WTC11 (cell line): ENCODE measurements around the gene SNAP25. TPM values are rescaled to one million over a fixed set of nuclear protein-coding genes. Genes with fewer than 3 reads are reported as not detected.

Experiments used
- ATAC-seq: fragments of 200-7000 bp; cut with Tn5 transposase; 2 replicates; pipeline ENCODE4 v1.10.0; 2021; ENCODE audit warnings: mild to moderate bottlenecking, moderate library complexity
- CTCF ChIA-PET: fragments of 300-600 bp; sonication (Branson Sonifier 250); formaldehyde crosslinking; loops from one replicate; lab custom pipeline; 2021; ENCODE audit warnings: antibody characterized with exemption; lab: Charles Lee
- POLR2A ChIA-PET: fragments of 350-600 bp; sonication (Branson Sonifier 250); formaldehyde crosslinking; loops from one replicate; lab custom pipeline; 2021; ENCODE audit warnings: antibody characterized with exemption; lab: Charles Lee
- DNase-seq: peaks from one replicate; pipeline ENCODE4 v3.0.0; 2021; ENCODE audit warnings: low spot score
- H3K27ac Mint-ChIP-seq: 2 replicates; pipeline ENCODE4 v1.8.0; 2021; ENCODE audit warnings: mixed read lengths
- H3K27me3 Mint-ChIP-seq: 2 replicates; pipeline ENCODE4 v1.8.0; 2021; ENCODE audit warnings: low read depth, mild to moderate bottlenecking, moderate library complexity, mixed read lengths
- H3K36me3 Mint-ChIP-seq: 2 replicates; pipeline ENCODE4 v1.8.0; 2021; ENCODE audit warnings: mixed read lengths
- H3K4me1 Mint-ChIP-seq: 2 replicates; pipeline ENCODE4 v1.8.0; 2022; ENCODE audit warnings: mixed read lengths
- H3K4me3 Mint-ChIP-seq: 2 replicates; pipeline ENCODE4 v1.8.0; 2021; ENCODE audit warnings: mild to moderate bottlenecking, moderate library complexity, mixed read lengths
- H3K9me3 Mint-ChIP-seq: 2 replicates; pipeline ENCODE4 v1.8.0; 2021; ENCODE audit warnings: mixed read lengths
- AFF4 ChIP-seq: sonication (generic); formaldehyde crosslinking; IDR thresholded peaks from 2 replicates; pipeline ENCODE4 v1.8.1; 2023; ENCODE audit warnings: mild to moderate bottlenecking, missing genetic modification reagents, borderline replicate concordance
- ATF1 ChIP-seq: sonication (generic); formaldehyde crosslinking; IDR thresholded peaks from 2 replicates; pipeline ENCODE4 v1.8.1; 2023; ENCODE audit warnings: mild to moderate bottlenecking, moderate library complexity, missing genetic modification reagents
- CREB1 ChIP-seq: sonication (generic); formaldehyde crosslinking; IDR thresholded peaks from 2 replicates; pipeline ENCODE4 v1.8.0; 2023; ENCODE audit warnings: mild to moderate bottlenecking, missing genetic modification reagents
- IRF2 ChIP-seq: sonication (generic); formaldehyde crosslinking; IDR thresholded peaks from 2 replicates; pipeline ENCODE4 v1.8.0; 2022; ENCODE audit warnings: low read depth, missing genetic modification reagents, borderline replicate concordance
- MYBL2 ChIP-seq: sonication (generic); formaldehyde crosslinking; IDR thresholded peaks from 2 replicates; pipeline ENCODE4 v1.8.1; 2023; ENCODE audit warnings: mild to moderate bottlenecking, moderate library complexity, missing genetic modification reagents
- PRRX2 ChIP-seq: fragments of 250-450 bp; sonication (Bioruptor Pico); IDR thresholded peaks from 2 replicates; pipeline ENCODE4 v1.8.0; 2021; ENCODE audit warnings: mild to moderate bottlenecking
- RELA ChIP-seq: sonication (generic); formaldehyde crosslinking; IDR thresholded peaks from 2 replicates; pipeline ENCODE4 v1.8.1; 2022; ENCODE audit warnings: missing genetic modification reagents, mild to moderate bottlenecking, borderline replicate concordance
- TEAD1 ChIP-seq: sonication (generic); formaldehyde crosslinking; IDR thresholded peaks from 2 replicates; pipeline ENCODE4 v1.8.0; 2022; ENCODE audit warnings: mild to moderate bottlenecking, missing genetic modification reagents
- ZBTB21 ChIP-seq: sonication (generic); formaldehyde crosslinking; IDR thresholded peaks from 2 replicates; pipeline ENCODE4 v1.8.1; 2023; ENCODE audit warnings: mild to moderate bottlenecking, missing genetic modification reagents, borderline replicate concordance
- ZNF121 ChIP-seq: sonication (generic); formaldehyde crosslinking; IDR thresholded peaks from 2 replicates; pipeline ENCODE4 v1.8.0; 2023; ENCODE audit warnings: missing genetic modification reagents
- ZNF396 ChIP-seq: fragments of 250-450 bp; sonication (Bioruptor Pico); IDR thresholded peaks from 2 replicates; pipeline ENCODE4 v1.8.0; 2021; ENCODE audit warnings: mild to moderate bottlenecking, moderate library complexity, borderline replicate concordance
- ZNF416 ChIP-seq: fragments of 250-450 bp; sonication (Bioruptor Pico); IDR thresholded peaks from 2 replicates; pipeline ENCODE4 v1.9.0; 2021; ENCODE audit warnings: mild to moderate bottlenecking, inconsistent platforms
- ZNF423 ChIP-seq: fragments of 250-450 bp; sonication (Bioruptor Pico); IDR thresholded peaks from 2 replicates; pipeline ENCODE4 v2.1.2; 2022; ENCODE audit warnings: mild to moderate bottlenecking, moderate library complexity
- ZNF532 ChIP-seq: fragments of 250-450 bp; sonication (Bioruptor Pico); IDR thresholded peaks from 2 replicates; pipeline ENCODE4 v1.9.0; 2021; ENCODE audit warnings: mild to moderate bottlenecking, borderline replicate concordance
- ZNF671 ChIP-seq: fragments of 250-450 bp; sonication (Bioruptor Pico); IDR thresholded peaks from 2 replicates; pipeline ENCODE4 v1.8.0; 2021; ENCODE audit warnings: mild to moderate bottlenecking
- ZSCAN18 ChIP-seq: fragments of 250-450 bp; sonication (Bioruptor Pico); IDR thresholded peaks from 2 replicates; pipeline ENCODE4 v2.1.2; 2022; ENCODE audit warnings: mild to moderate bottlenecking, moderate library complexity
- total RNA-seq: library from RNA; stranded (reverse); gene quantifications from 3 replicates; pipeline ENCODE4 v1.2.3, GENCODE V29; 2021
- TF ChIP-seq, protein P1 (sequence below): fragments of 250-450 bp; sonication (Bioruptor Pico); IDR thresholded peaks from 2 replicates; pipeline ENCODE4 v1.8.0; 2021; ENCODE audit warnings: mild to moderate bottlenecking
- TF ChIP-seq, protein P2 (sequence below): sonication (generic); formaldehyde crosslinking; IDR thresholded peaks from 2 replicates; pipeline ENCODE4 v1.8.0; 2022; ENCODE audit warnings: mild to moderate bottlenecking, missing genetic modification reagents
- TF ChIP-seq, protein P3 (sequence below): sonication (generic); formaldehyde crosslinking; IDR thresholded peaks from 2 replicates; pipeline ENCODE4 v1.8.1; 2022; ENCODE audit warnings: mild to moderate bottlenecking, missing genetic modification reagents, moderate library complexity, borderline replicate concordance
- TF ChIP-seq, protein P4 (sequence below): sonication (generic); formaldehyde crosslinking; IDR thresholded peaks from 2 replicates; pipeline ENCODE4 v1.8.0; 2022; ENCODE audit warnings: missing genetic modification reagents

Gene SNAP25
- total RNA-seq, 1 experiment from 2014 or later = 0.72 TPM

DNA sequence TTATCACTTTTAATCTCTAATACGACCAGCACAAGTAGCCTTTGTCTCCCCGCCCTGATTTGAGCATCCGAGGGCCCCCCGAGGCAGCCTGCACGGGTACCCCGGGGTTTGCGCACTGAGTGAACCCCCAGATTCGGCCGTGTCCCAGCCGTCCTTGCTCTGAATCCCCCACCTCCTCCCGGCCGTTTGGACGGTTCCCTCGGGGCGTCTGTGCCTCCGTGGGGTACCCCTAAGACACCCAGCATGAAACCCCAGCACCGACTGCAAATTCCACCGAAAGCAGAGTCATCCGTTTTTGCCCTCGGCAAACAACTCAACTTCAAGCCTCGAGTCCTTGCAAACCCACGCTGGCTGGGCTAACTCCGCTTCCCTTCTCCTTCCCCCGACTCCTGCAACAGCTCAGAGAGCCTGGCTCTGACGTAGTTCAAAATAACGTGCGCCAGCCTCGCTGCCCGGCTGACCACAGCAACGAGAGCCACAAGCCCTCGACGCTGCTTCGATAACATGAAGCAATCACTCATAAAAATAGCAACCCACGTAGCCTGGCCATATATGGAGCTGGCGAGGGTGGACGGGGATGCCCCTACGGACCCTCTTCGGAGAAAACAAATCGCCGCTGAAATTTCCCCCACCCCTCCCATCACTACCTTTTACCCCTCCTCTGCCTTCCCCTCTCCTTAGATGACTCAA is 764 bp upstream of the SNAP25 start (continued):
- TF ChIP-seq, protein P1, sequence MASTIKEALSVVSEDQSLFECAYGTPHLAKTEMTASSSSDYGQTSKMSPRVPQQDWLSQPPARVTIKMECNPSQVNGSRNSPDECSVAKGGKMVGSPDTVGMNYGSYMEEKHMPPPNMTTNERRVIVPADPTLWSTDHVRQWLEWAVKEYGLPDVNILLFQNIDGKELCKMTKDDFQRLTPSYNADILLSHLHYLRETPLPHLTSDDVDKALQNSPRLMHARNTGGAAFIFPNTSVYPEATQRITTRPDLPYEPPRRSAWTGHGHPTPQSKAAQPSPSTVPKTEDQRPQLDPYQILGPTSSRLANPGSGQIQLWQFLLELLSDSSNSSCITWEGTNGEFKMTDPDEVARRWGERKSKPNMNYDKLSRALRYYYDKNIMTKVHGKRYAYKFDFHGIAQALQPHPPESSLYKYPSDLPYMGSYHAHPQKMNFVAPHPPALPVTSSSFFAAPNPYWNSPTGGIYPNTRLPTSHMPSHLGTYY (CRISPR knock-in tag) = no peak
- TF ChIP-seq ATF1 (CRISPR knock-in tag) (no peak), RELA (CRISPR knock-in tag) (no peak), ZNF396 (CRISPR knock-in tag) (no peak), IRF2 (CRISPR knock-in tag) (no peak), ZBTB21 (CRISPR knock-in tag) (peak; percentile 86), PRRX2 (CRISPR knock-in tag) (no peak), ZNF671 (no peak), ZSCAN18 (no peak), MYBL2 (CRISPR knock-in tag) (peak; percentile 96), ZNF416 (CRISPR knock-in tag) (no peak), ZNF121 (no peak)
- TF ChIP-seq, protein P2, sequence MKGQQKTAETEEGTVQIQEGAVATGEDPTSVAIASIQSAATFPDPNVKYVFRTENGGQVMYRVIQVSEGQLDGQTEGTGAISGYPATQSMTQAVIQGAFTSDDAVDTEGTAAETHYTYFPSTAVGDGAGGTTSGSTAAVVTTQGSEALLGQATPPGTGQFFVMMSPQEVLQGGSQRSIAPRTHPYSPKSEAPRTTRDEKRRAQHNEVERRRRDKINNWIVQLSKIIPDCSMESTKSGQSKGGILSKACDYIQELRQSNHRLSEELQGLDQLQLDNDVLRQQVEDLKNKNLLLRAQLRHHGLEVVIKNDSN (CRISPR knock-in tag) = peak; percentile 73; the same call in 1 of the 2 replicates
- TF ChIP-seq, protein P3, sequence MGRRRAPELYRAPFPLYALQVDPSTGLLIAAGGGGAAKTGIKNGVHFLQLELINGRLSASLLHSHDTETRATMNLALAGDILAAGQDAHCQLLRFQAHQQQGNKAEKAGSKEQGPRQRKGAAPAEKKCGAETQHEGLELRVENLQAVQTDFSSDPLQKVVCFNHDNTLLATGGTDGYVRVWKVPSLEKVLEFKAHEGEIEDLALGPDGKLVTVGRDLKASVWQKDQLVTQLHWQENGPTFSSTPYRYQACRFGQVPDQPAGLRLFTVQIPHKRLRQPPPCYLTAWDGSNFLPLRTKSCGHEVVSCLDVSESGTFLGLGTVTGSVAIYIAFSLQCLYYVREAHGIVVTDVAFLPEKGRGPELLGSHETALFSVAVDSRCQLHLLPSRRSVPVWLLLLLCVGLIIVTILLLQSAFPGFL (CRISPR knock-in tag) = no peak

DNA sequence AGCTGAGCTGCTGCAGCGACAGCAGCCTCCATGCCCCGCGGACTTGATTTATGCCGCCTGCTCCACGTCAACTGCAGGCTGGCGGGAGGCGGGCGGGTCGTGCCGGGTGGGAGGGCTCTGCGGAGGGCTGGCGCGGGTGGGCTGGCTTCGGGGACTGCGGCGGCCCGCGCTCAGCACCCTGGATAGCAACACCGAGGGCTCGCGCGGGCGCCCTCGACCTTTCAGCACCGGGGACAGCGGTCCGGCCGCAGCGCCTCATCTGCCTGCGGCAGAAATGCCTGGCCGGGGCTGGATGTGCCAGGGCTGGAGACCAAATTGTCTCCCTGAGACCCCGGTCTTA is 792 bp downstream of the SNAP25 start:
- H3K27me3 Mint-ChIP-seq = peaks cover 43% of the 10 kb centered on the region
- DNase-seq (peak; percentile 83), ATAC-seq (peak; percentile 62)
- H3K27ac Mint-ChIP-seq = 0 out of 2 replicates have a peak overlapping the region, but pooled peaks have one; percentile 37
- no peaks in the 10 kb centered on the region for H3K36me3 Mint-ChIP-seq
- H3K4me3 Mint-ChIP-seq = peak overlapping the region; percentile 88
- ChIA-PET POLR2A (no interaction called here), CTCF (interaction anchor here (0.9 to 1.7 kb wide), 2 partner anchors 142 to 603 kb away, joined by 4 to 9 read pairs; no protein-coding TSS in a partner anchor)
- no peaks in the 10 kb centered on the region for H3K9me3 Mint-ChIP-seq
- H3K4me1 Mint-ChIP-seq = peaks cover 15% of the 10 kb centered on the region
- TF ChIP-seq AFF4 (CRISPR knock-in tag) (peak; percentile 98), ZNF423 (peak; percentile 51), CREB1 (CRISPR knock-in tag) (peak; percentile 99), ZNF532 (CRISPR knock-in tag) (no peak), TEAD1 (CRISPR knock-in tag) (peak; percentile 100)
- TF ChIP-seq, protein P4, sequence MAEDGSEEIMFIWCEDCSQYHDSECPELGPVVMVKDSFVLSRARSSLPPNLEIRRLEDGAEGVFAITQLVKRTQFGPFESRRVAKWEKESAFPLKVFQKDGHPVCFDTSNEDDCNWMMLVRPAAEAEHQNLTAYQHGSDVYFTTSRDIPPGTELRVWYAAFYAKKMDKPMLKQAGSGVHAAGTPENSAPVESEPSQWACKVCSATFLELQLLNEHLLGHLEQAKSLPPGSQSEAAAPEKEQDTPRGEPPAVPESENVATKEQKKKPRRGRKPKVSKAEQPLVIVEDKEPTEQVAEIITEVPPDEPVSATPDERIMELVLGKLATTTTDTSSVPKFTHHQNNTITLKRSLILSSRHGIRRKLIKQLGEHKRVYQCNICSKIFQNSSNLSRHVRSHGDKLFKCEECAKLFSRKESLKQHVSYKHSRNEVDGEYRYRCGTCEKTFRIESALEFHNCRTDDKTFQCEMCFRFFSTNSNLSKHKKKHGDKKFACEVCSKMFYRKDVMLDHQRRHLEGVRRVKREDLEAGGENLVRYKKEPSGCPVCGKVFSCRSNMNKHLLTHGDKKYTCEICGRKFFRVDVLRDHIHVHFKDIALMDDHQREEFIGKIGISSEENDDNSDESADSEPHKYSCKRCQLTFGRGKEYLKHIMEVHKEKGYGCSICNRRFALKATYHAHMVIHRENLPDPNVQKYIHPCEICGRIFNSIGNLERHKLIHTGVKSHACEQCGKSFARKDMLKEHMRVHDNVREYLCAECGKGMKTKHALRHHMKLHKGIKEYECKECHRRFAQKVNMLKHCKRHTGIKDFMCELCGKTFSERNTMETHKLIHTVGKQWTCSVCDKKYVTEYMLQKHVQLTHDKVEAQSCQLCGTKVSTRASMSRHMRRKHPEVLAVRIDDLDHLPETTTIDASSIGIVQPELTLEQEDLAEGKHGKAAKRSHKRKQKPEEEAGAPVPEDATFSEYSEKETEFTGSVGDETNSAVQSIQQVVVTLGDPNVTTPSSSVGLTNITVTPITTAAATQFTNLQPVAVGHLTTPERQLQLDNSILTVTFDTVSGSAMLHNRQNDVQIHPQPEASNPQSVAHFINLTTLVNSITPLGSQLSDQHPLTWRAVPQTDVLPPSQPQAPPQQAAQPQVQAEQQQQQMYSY = peak; percentile 81
